Right atrium auricular region (tissue), 2 donors: Measurements from ENCODE around the gene CHST3. TPM values are rescaled to one million over a fixed set of nuclear protein-coding genes. Genes with fewer than 3 reads are reported as not detected.

Experiments used
- DNase-seq: peaks from one replicate; pipeline ENCODE4 v3.0.0-alpha.2; 2019; ENCODE audit warnings: low spot score
- H3K27ac ChIP-seq, 2 donors: fragments of 200-600 bp; sonication (generic); 1 replicate in 1 of 2; 2 replicates in 1 of 2; pipeline ENCODE4 v1.5.1; 2016 to 2019
- H3K27me3 ChIP-seq, 2 donors: fragments of 200-600 bp; sonication (generic); one replicate each; pipeline versions ENCODE4 v1.5.1 to v1.6.0; 2017 to 2019
- H3K36me3 ChIP-seq: fragments of 200-600 bp; sonication (generic); one replicate; pipeline ENCODE4 v1.5.1; 2016
- H3K4me1 ChIP-seq, 2 donors: fragments of 200-600 bp; sonication (generic); one replicate each; pipeline versions ENCODE4 v1.5.1 to v1.6.0; 2017 to 2019
- H3K4me3 ChIP-seq, 2 donors: fragments of 200-600 bp; sonication (generic); 1 replicate in 1 of 2; 2 replicates in 1 of 2; pipeline ENCODE4 v1.5.1; 2017 to 2019; ENCODE audit warnings: mild to moderate bottlenecking in 1 of 2, moderate library complexity in 1 of 2
- H3K9me3 ChIP-seq, 2 donors: fragments of 200-600 bp; sonication (generic); one replicate each; pipeline ENCODE4 v1.5.1; 2019
- CTCF ChIP-seq, 2 donors: fragments of 200-600 bp; sonication (generic); IDR thresholded peaks; one replicate each; pipeline ENCODE4 v1.5.1; 2019; ENCODE audit warnings: antibody characterized with exemption in 2 of 2
- total RNA-seq, 2 donors: library from RNA; depleted of rRNA; stranded (reverse); fragments of >200 nt; gene quantifications; one replicate each; pipeline ENCODE4 v1.1.0, GENCODE V29; 2016

CHST3 gene
- total RNA-seq, 2 donors from 2014 or later = 21.3 to 45.4 TPM

- no peak overlapping the region for H3K4me3 ChIP-seq
- no peaks in the 10 kb centered on the region for H3K36me3 ChIP-seq
- DNase-seq = no peak
- H3K9me3 ChIP-seq = no peaks in the 10 kb centered on the region
- no peak for TF ChIP-seq CTCF (IDR thresholded peaks at IDR 0.05)
- H3K27ac ChIP-seq = no peak overlapping the region
- no peaks in the 10 kb centered on the region for H3K27me3 ChIP-seq
- peaks cover 0 to 35% of the 10 kb centered on the region in 2 donors for H3K4me1 ChIP-seq
Measured at GRCh38 chr10:72022228-72022627, 58.0 kb downstream of the CHST3 start.

- Histone ChIP-seq H3K4me1 (peaks cover 0 to 32% of the 10 kb centered on the region in 2 donors), H3K9me3 (no peaks in the 10 kb centered on the region), H3K27me3 (no peaks in the 10 kb centered on the region), H3K36me3 (no peaks in the 10 kb centered on the region), H3K27ac (no peak overlapping the region), H3K4me3 (no peak overlapping the region)
- TF ChIP-seq CTCF (IDR thresholded peaks at IDR 0.05) = no peak
- DNase-seq = no peak
Measured at GRCh38 chr10:72024596-72024995, 60.4 kb downstream of the CHST3 start.

- DNase-seq = no peak
- Histone ChIP-seq H3K27me3 (no peaks in the 10 kb centered on the region), H3K27ac (no peak overlapping the region), H3K9me3 (no peaks in the 10 kb centered on the region), H3K4me1 (peaks cover 0 to 37% of the 10 kb centered on the region in 2 donors), H3K4me3 (no peak overlapping the region), H3K36me3 (no peaks in the 10 kb centered on the region)
- TF ChIP-seq CTCF (IDR thresholded peaks at IDR 0.05) = no peak
Measured at GRCh38 chr10:72025400-72025799, 61.2 kb downstream of the CHST3 start.

GRCh38 chr10:72025832-72026231 lies 61.6 kb downstream of the CHST3 start:
- TF ChIP-seq CTCF (IDR thresholded peaks at IDR 0.05) = no peak
- Histone ChIP-seq H3K4me1 (peaks cover 0 to 41% of the 10 kb centered on the region in 2 donors), H3K4me3 (no peak overlapping the region), H3K27ac (no peak overlapping the region), H3K27me3 (no peaks in the 10 kb centered on the region), H3K36me3 (no peaks in the 10 kb centered on the region), H3K9me3 (no peaks in the 10 kb centered on the region)
- no peak for DNase-seq

GRCh38 chr10:72026278-72027111 lies 62.3 kb downstream of the CHST3 start:
- no peak for TF ChIP-seq CTCF (IDR thresholded peaks at IDR 0.05)
- Histone ChIP-seq H3K27me3 (no peaks in the 10 kb centered on the region), H3K36me3 (no peaks in the 10 kb centered on the region), H3K4me1 (peaks cover 0 to 41% of the 10 kb centered on the region in 2 donors), H3K9me3 (no peaks in the 10 kb centered on the region), H3K4me3 (no peak overlapping the region), H3K27ac (no peak overlapping the region)
- peak; percentile 78 for DNase-seq
